LNCaP clone FGC (cell line): ENCODE results near the gene EML6.
"Not testable (repeated sequence)": the region's sequence is repeated elsewhere in the genome, so short reads cannot be mapped to it uniquely, and the experiment has no call there.

Source experiments
- DNase-seq: peaks from one replicate; pipeline ENCODE4 v3.0.0-alpha.2; 2011; ENCODE audit warnings: low read depth
- H3K4me3 ChIP-seq: 2 replicates; pipeline ENCODE4 v1.5.1; 2011; ENCODE audit warnings: mild to moderate bottlenecking, low read depth, low read length, control low read depth
- CTCF ChIP-seq: IDR thresholded peaks from 2 replicates; pipeline ENCODE4 v1.5.1; 2012; ENCODE audit warnings: mild to moderate bottlenecking; ENCODE audit not compliant: control insufficient read depth, insufficient read depth; ENCODE audit errors: extremely low read depth

EML6 gene

DNA sequence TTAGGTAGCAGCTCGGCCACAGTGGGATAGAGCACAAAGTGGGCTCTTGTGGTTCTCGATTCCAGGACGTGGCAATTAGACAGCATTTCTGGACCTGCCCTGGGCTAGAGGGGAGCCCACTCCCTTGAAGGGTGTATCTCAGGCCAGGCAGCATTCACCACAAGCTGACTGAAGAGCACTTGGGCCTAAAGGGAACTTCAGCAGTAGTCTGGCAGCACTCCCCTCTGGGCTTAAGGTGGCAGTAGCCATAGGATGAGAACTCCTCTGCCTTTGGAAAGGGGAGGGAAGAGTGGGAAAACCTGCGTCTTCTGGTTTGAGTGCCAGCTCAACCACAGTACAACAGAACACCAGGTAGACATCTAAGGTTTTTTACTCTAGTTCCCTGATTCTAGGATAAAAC is 28.1 kb upstream of the EML6 start:
- H3K4me3 ChIP-seq = no peak overlapping the region
- DNase-seq = no peak
- TF ChIP-seq CTCF = no peak

- DNase-seq = no peak
- no peak for TF ChIP-seq CTCF
Measured at GRCh38 chr2:54697934-54698333, 25.5 kb upstream of the EML6 start.

DNA sequence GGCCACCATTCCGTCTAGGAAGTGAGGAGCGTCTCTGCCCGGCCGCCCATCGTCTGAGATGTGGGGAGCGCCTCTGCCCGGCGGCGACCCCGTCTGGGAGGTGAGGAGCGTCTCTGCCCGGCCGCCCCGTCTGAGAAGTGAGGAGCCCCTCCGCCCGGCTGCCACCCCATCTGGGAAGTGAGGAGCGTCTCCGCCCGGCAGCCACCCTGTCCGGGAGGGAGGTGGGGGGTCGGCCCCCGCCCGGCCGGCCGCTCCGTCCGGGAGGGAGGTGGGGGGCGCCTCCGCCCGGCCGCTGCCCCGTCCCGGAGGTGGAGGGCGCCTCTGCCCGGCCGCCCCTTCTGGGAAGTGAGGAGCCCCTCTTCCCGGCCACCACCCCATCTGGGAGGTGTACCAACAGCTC is 24.5 kb upstream of the EML6 start:
- not testable (repeated sequence) for DNase-seq, H3K4me3 ChIP-seq

More at GRCh38 chr2:54697934-54698333, 25.5 kb upstream of the EML6 start:
- no peak overlapping the region for H3K4me3 ChIP-seq

DNA sequence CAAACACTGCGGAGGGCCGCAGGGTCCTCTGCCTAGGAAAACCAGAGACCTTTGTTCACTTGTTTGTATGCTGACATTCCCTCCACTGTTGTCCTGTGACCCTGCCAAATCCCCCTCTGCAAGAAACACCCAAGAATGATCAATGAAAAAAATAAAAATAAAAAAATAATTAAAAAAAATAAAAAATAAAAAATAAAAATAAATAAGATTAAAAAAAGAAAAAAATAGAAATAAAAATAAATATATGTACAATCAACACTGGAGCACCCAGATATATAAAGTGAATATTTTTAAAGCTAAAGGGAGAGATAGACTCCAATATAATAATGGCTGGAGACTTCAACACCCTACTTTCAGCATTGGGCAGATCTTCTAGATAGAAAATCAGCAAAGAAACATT is 23.8 kb upstream of the EML6 start:
- no peak overlapping the region for H3K4me3 ChIP-seq
- no peak for DNase-seq
- TF ChIP-seq CTCF = no peak

GRCh38 chr2:54701029-54701428 is 22.4 kb upstream of the EML6 start:
- TF ChIP-seq CTCF = no peak
- H3K4me3 ChIP-seq = no peak overlapping the region
- DNase-seq = no peak

DNA sequence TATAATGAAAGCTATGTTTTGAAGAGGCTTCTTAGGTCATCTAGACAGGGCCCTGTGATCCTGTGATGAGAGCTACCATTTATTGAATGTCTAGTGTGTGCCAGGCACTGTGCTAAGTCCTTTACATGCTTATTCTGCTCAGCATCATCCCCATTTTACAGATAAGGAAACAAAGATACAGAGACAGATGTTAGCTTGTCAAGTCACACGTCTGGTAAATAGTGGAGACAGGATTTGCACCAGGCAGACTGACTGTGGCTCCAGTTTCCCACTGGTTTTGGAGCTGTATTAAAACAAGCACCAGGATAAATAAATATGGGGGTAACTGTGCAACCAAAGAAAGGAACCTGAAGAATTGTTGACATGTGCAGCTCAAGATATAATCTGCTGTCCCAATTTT is 19.2 kb upstream of the EML6 start:
- no peak for TF ChIP-seq CTCF
- no peak overlapping the region for H3K4me3 ChIP-seq
- no peak for DNase-seq

- peak; percentile 42 for TF ChIP-seq CTCF
- peak; percentile 4 for DNase-seq
- no peak overlapping the region for H3K4me3 ChIP-seq
Measured at GRCh38 chr2:54704688-54705605, 18.5 kb upstream of the EML6 start.
